ENCODE data around the gene VRTN.

Gene VRTN

DNA sequence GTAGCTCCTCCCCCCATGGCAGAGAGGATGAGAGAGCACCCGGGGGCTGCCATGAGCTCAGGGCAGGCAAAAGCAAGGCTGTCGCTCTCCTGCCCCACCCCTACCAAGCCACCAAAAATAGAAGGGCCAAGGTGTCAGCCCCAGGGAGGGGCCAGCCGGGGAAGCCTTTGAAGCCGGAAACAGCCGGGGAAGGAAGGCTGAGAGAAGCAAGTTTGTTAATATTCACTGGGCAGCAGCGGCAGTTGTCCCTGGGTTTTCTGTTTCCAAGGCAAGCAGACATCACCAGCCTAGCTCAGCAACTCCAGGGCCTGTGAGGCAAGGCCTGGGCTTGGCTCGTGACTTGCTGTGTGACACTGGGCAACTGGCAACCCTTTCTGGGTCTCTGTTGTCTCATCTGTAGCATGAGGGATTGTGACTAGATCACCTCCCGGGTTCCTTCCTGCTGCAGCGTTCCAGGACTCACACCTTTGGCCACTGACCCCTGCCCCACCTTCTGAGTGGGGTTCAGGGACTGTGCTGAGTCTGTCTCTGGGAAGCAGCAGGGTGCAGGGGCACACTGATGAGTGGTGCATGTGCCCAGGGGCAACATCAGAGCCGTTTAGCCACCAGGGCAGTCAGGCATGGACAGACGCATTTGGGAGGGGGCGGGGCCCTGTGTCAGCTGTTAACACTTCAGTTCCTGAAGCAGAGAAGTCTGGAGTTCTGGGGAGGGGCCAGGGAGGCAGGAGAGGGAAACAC, 53.4 kb downstream of the VRTN start:
- TF ChIP-seq, protein P1, sequence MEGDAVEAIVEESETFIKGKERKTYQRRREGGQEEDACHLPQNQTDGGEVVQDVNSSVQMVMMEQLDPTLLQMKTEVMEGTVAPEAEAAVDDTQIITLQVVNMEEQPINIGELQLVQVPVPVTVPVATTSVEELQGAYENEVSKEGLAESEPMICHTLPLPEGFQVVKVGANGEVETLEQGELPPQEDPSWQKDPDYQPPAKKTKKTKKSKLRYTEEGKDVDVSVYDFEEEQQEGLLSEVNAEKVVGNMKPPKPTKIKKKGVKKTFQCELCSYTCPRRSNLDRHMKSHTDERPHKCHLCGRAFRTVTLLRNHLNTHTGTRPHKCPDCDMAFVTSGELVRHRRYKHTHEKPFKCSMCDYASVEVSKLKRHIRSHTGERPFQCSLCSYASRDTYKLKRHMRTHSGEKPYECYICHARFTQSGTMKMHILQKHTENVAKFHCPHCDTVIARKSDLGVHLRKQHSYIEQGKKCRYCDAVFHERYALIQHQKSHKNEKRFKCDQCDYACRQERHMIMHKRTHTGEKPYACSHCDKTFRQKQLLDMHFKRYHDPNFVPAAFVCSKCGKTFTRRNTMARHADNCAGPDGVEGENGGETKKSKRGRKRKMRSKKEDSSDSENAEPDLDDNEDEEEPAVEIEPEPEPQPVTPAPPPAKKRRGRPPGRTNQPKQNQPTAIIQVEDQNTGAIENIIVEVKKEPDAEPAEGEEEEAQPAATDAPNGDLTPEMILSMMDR (IDR thresholded peaks at IDR 0.05; ENCODE audit: insufficient read depth, low read length): no peak
- TF ChIP-seq GABPA (IDR thresholded peaks at IDR 0.05; ENCODE audit: low read depth) (no peak), POLR2AphosphoS5 (IDR thresholded peaks at IDR 0.05; ENCODE audit: low read depth) (no peak), SPI1 (IDR thresholded peaks at IDR 0.05; ENCODE audit: borderline replicate concordance, low read depth) (no peak)
- TF ChIP-seq, protein P2, sequence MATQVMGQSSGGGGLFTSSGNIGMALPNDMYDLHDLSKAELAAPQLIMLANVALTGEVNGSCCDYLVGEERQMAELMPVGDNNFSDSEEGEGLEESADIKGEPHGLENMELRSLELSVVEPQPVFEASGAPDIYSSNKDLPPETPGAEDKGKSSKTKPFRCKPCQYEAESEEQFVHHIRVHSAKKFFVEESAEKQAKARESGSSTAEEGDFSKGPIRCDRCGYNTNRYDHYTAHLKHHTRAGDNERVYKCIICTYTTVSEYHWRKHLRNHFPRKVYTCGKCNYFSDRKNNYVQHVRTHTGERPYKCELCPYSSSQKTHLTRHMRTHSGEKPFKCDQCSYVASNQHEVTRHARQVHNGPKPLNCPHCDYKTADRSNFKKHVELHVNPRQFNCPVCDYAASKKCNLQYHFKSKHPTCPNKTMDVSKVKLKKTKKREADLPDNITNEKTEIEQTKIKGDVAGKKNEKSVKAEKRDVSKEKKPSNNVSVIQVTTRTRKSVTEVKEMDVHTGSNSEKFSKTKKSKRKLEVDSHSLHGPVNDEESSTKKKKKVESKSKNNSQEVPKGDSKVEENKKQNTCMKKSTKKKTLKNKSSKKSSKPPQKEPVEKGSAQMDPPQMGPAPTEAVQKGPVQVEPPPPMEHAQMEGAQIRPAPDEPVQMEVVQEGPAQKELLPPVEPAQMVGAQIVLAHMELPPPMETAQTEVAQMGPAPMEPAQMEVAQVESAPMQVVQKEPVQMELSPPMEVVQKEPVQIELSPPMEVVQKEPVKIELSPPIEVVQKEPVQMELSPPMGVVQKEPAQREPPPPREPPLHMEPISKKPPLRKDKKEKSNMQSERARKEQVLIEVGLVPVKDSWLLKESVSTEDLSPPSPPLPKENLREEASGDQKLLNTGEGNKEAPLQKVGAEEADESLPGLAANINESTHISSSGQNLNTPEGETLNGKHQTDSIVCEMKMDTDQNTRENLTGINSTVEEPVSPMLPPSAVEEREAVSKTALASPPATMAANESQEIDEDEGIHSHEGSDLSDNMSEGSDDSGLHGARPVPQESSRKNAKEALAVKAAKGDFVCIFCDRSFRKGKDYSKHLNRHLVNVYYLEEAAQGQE (IDR thresholded peaks at IDR 0.05; ENCODE audit: insufficient replicate concordance, low read depth): no peak
- H3K4me3 ChIP-seq (replicated peaks; ENCODE audit: insufficient read depth, low read length): no peak overlapping the region
- no peak for DNase-seq (ENCODE audit: low read depth in 1 of 2, low spot score in 1 of 2)
- H3K27ac ChIP-seq (replicated peaks): no peak overlapping the region
- H3K27me3 ChIP-seq (ENCODE audit: insufficient read depth, poor library complexity, severe bottlenecking): no peaks in the 10 kb centered on the region

DNA sequence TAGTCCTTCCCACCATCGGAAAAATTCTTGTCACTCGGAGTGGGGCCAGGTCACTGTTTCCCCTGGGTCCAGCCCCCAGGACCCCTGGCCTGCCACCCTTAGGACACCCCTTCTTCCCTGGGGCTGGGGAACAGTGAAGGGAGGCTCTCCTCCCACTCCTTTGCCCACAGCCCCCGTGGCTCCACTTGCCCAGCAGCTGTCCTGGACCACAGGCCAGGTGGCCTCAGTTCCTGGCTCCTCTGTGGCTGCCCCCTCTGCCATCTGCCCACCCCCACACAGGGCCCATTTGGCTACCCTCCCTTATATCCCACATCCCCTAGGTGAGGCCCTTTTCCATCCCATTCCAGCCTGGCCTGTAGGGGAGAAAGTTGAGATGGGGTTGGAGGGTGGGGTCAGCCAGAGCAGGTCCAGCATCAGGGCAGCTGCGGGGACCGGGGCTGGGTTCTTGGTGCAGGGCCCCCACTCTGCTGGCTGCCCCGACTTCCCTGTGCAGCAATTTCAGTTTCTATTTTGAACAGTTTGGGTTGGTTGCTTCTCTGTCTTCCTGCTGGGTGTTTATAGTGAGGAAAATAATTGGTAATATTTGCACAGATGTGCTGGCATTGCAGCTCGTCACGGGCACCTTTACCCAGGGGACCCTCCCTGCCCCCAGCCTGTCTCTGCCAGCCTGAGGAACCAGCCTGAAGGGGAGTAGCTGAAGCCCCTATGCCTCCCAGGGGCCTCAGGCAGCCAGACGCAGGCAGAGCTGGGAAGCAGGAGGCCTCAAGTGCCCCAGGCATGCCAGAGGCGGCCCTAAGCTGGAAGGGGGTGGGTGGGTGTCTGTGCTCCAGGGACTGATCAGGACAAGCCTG, 54.4 kb downstream of the VRTN start:
- Histone ChIP-seq H3K4me3 (replicated peaks; ENCODE audit: insufficient read depth, low read length) (no peak overlapping the region), H3K27me3 (ENCODE audit: insufficient read depth, poor library complexity, severe bottlenecking) (no peaks in the 10 kb centered on the region), H3K27ac (replicated peaks) (no peak overlapping the region)
- TF ChIP-seq POLR2AphosphoS5 (IDR thresholded peaks at IDR 0.05; ENCODE audit: low read depth): no peak
- no peak for TF ChIP-seq SPI1 (IDR thresholded peaks at IDR 0.05; ENCODE audit: borderline replicate concordance, low read depth)
- TF ChIP-seq, protein P2 (IDR thresholded peaks at IDR 0.05; ENCODE audit: insufficient replicate concordance, low read depth): no peak
- no peak for TF ChIP-seq GABPA (IDR thresholded peaks at IDR 0.05; ENCODE audit: low read depth)
- TF ChIP-seq, protein P1 (IDR thresholded peaks at IDR 0.05; ENCODE audit: insufficient read depth, low read length): no peak
- no peak for DNase-seq (ENCODE audit: low read depth in 1 of 2, low spot score in 1 of 2)

DNA sequence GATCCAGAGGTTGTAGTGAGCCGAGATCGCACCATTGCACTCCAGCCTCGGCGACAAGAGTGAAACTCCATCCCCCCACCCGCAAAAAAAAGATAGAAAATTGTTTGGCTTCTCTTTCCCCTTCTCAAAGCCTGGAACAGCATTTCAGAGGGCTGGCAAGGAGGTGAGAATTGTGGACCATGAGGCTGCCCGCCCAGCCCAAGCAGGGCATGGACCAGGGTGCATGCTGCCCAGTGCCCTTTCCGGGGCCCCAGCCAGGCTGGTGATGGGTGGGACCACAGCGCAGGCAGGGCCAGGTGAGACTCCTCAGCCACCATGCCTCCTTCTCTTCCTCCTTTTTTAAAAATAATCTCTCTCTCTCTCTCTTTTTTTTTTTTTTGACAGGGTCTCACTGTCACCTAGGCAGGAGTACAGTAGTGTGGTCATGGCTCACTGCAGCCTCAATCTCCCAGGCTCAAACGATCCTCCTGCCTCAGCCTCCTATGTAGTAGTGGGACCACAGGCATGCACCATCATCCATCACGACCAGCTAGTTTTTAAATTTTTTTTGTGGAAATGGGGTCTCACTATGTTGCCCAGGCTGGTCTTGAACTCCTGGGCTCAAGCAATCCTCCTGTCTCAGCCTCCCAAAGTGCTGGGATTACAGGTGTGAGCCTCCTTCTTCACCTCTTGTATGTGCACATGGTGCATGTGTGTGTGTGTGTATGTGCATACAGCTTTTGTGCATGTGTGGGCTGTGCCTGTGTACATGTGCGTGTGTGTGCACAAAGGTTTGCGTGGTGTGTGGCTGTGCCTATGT, 55.5 kb downstream of the VRTN start:
- Histone ChIP-seq H3K4me3 (replicated peaks; ENCODE audit: insufficient read depth, low read length) (no peak overlapping the region), H3K27me3 (ENCODE audit: insufficient read depth, poor library complexity, severe bottlenecking) (no peaks in the 10 kb centered on the region), H3K27ac (replicated peaks) (no peak overlapping the region)
- no peak for DNase-seq (ENCODE audit: low read depth in 1 of 2, low spot score in 1 of 2)
- TF ChIP-seq, protein P1 (IDR thresholded peaks at IDR 0.05; ENCODE audit: insufficient read depth, low read length): no peak
- TF ChIP-seq GABPA (IDR thresholded peaks at IDR 0.05; ENCODE audit: low read depth): no peak
- TF ChIP-seq SPI1 (IDR thresholded peaks at IDR 0.05; ENCODE audit: borderline replicate concordance, low read depth): no peak
- TF ChIP-seq, protein P2 (IDR thresholded peaks at IDR 0.05; ENCODE audit: insufficient replicate concordance, low read depth): no peak
- no peak for TF ChIP-seq POLR2AphosphoS5 (IDR thresholded peaks at IDR 0.05; ENCODE audit: low read depth)

Measured in HL-60 (cell line).